Fibroblast of pulmonary artery (primary cell): ENCODE results near the gene SRPX.
A peak's percentile ranks its signal among the peaks of the same experiment; 100 is the strongest.

Source experiments
- DNase-seq: peaks from one replicate; pipeline ENCODE4 v3.0.0-alpha.2; 2010; ENCODE audit warnings: low read depth
- H3K4me3 ChIP-seq: replicated peaks from 2 replicates; pipeline ENCODE4 v1.5.1; 2011; ENCODE audit warnings: low read depth, mild to moderate bottlenecking, control low read depth, low read length, moderate library complexity
- TF ChIP-seq, protein P1 (sequence below): IDR thresholded peaks from 2 replicates; pipeline ENCODE4 v1.5.1; 2011; ENCODE audit warnings: mild to moderate bottlenecking, control low read depth, low read length, inconsistent platforms; ENCODE audit errors: missing control alignments

SRPX gene

DNA sequence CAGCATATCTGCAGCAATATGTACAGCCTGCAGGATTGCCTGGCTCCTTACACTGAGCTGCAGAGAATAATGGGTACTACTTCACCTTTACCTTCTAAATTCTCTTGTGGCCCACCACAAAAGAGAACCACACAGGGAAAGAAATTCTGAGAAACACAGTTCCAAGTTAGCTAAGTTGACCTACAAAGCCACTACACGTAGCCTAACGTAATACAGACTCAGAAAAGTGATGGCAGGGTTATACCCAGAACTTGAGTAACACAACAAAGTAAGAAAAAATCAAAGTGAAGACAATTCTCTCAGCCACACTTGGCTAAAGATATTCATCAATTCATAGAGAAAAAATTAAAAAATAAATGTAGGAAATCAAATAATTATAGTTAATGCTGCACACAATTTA is 26.4 kb upstream of the SRPX start:
- TF ChIP-seq, protein P1, sequence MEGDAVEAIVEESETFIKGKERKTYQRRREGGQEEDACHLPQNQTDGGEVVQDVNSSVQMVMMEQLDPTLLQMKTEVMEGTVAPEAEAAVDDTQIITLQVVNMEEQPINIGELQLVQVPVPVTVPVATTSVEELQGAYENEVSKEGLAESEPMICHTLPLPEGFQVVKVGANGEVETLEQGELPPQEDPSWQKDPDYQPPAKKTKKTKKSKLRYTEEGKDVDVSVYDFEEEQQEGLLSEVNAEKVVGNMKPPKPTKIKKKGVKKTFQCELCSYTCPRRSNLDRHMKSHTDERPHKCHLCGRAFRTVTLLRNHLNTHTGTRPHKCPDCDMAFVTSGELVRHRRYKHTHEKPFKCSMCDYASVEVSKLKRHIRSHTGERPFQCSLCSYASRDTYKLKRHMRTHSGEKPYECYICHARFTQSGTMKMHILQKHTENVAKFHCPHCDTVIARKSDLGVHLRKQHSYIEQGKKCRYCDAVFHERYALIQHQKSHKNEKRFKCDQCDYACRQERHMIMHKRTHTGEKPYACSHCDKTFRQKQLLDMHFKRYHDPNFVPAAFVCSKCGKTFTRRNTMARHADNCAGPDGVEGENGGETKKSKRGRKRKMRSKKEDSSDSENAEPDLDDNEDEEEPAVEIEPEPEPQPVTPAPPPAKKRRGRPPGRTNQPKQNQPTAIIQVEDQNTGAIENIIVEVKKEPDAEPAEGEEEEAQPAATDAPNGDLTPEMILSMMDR: no peak
- DNase-seq: no peak
- no peak overlapping the region for H3K4me3 ChIP-seq

DNA sequence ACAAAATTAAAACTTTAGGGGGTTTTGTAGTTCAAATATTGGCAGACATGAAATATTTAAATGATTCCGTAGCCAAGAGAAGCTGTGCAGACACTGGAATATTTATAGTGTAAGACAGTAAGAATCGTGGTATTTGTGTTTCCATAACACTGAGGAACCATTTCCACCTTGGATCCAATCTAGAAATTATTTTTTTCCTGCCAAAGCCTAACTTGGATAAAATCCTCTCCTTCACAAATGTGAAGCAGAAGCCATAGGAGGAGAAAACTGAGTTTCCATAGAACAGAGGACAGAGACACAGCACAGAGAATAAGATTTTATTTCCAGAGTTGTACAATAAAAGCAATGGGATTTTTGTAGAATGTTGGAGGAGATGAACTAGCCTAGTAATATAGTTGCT is 19.9 kb upstream of the SRPX start:
- no peak overlapping the region for H3K4me3 ChIP-seq
- no peak for DNase-seq
- TF ChIP-seq, protein P1: no peak

- TF ChIP-seq, protein P1: no peak
- no peak for DNase-seq
- no peak overlapping the region for H3K4me3 ChIP-seq
Measured at GRCh38 chrX:38236901-38237615, 16.4 kb upstream of the SRPX start.

DNA sequence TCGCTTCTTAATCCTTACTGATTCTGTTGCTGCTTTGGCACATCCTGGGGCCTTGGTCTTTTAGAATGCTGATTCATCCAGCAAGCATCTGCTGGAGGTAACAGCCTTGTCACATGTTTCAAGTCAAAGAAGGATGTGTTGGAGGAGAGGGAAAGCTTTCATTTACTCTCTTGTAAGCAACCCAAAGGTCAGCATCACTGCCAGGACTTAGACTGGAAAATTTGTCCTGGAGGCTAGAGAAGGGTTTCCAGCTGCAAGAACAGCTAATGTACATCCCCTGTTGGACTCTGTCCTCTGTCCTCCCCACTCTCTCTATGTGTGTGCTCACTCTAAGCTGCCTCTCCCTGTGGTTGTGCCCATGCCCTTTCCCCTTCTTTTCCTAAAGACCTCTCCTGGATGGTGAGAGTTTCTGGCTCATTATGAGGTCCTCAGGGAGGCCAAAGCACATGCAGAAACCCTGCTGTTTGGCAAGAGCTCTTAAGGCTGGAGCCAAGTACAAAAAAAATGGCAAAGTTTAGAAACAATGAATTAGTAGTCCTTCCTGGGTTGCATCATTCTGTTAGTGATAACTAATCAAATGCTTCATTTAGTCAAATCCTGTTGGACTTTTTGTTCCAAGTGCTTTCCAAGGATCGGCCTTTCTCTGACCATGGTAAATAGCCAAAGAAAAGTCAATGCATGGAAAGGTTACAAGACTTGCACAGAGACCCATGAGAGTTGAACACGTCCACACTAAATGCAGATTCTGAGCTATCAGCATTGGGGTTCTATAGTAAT is 13.4 kb upstream of the SRPX start:
- TF ChIP-seq, protein P1: no peak
- DNase-seq: peak; percentile 93
- H3K4me3 ChIP-seq: no peak overlapping the region

GRCh38 chrX:38232079-38232686 is 11.5 kb upstream of the SRPX start:
- TF ChIP-seq, protein P1: no peak
- peak; percentile 60 for DNase-seq
- no peak overlapping the region for H3K4me3 ChIP-seq

DNA sequence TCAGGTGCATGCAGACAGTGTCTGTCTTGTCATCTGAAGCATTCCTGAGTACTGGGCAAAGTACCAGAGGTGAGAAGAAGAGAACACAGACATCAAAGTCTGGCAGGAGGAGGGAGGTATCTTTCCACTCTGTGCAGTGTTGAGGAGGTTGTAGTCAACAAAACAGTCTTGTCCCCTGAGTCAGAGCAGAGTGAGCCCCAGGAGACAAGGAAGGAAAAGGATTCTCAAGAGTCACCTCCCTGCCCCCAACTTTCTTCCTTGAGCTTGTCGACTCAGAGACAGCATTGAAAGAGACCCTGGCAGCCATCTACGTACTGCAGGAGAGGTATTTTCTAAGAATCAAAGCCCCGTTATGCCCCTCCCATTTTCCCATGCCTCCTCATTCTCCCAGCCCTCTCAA is 4.4 kb upstream of the SRPX start:
- no peak overlapping the region for H3K4me3 ChIP-seq
- TF ChIP-seq, protein P1: no peak
- no peak for DNase-seq
